ENCODE results near the gene N4BP2L2. TPM values are rescaled to one million over a fixed set of nuclear protein-coding genes. Genes with fewer than 3 reads are reported as not detected.

N4BP2L2 gene
- total RNA-seq, result 106 and 123 TPM in 2 replicates

GRCh38 chr13:32538621-32539246 lies at the start of gene N4BP2L2:
N4BP2L2 (minus strand) TSS chr13:32538795; CDS start chr13:32537027, 1,768 bp downstream.

GRCh38 chr13:32586080-32586900 lies 47.7 kb upstream of the N4BP2L2 start, which contains the start of gene PDS5B:
PDS5B (plus strand) TSS chr13:32586452; CDS start chr13:32648773, 62,321 bp downstream.

GRCh38 chr13:32427852-32428580 lies 110.6 kb downstream of the N4BP2L2 start, which contains the start of gene N4BP2L1:
N4BP2L1 (minus strand) TSS chr13:32428130; CDS start chr13:32428082, 48 bp downstream.

Small RNAs within 50 kb of the gene (small RNA-seq; reads per million reads assigned to genes)
- not detected for gene RF00190

Other genes starting within 250 kb of the N4BP2L2 start
- 0.24 TPM in 1 of 2 replicates, not detected in the other for gene ZAR1L, start 223.4 kb downstream of the N4BP2L2 start, total RNA-seq
- gene BRCA2, start 223.3 kb downstream of the N4BP2L2 start, total RNA-seq, result 2.7 and 3.2 TPM in 2 replicates
- gene N4BP2L1, start 110.7 kb downstream of the N4BP2L2 start, total RNA-seq, result 3.4 and 4.0 TPM in 2 replicates
- gene PDS5B, start 47.7 kb upstream of the N4BP2L2 start, total RNA-seq, result 26.8 and 38.3 TPM in 2 replicates